ENCODE measurements around the gene GNAZ. TPM values are rescaled to one million over a fixed set of nuclear protein-coding genes. Genes with fewer than 3 reads are reported as not detected.

GNAZ gene
- polyA plus RNA-seq, 1 donor, result 4.7 TPM

DNA sequence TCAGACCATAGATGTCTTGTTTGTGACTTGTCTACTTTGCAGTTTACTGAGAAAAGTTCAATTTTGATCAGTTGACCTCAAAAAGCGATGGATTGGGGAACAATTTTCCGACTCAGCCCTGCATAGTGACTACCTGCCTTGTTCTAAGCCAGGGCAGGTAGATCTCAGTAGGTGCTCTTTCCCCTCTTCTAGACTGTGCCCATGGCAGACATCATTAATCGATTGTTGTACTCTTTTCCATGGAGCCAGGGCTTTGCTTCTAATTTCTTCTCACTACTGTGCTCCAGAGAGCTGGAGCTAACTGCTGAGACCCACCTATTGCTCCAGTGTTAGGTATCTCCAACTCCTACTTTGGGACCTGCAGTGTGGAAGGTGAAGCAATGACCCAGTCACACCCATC is 84.8 kb downstream of the GNAZ start:
- DNase-seq, result no peak

DNA sequence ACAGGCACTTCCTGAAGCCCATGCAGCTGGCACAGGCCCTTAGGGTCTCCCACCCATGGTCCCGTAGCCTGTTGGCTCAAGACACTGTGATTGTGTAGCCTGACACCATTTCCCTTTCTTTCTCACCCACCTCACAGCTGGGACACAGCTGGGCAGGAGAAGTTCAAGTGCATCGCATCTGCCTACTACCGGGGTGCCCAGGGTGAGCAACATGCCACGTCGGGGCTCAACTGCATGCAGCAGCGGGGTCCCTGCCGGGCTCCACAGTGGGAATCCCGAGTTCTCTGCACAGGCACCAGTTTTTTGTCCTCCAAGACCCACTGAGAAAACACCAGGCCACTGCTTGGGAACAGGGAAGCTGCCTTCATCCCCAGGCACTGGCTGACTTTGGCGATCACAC is 85.5 kb downstream of the GNAZ start:
- DNase-seq, result no peak

DNA sequence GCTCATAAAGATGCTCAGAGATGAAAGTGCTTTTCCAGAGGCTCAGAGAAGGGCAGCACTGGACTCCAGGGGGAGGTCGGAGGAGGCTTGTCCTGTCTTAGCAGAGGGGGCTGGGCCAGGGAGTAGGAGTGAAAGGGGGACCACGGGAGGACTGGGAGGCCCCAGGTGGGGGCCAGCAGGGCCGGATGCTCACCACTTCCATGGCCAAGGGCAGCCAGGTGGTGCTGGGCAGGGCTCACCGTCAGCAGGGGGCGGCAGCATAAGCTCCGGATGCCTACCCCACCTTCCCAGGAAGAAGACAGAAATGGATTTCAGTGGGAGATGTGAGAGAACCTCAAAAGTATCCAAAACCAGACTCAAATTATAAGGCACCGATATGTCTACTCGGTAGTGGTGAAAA is 86.0 kb downstream of the GNAZ start:
- no peak for DNase-seq

DNA sequence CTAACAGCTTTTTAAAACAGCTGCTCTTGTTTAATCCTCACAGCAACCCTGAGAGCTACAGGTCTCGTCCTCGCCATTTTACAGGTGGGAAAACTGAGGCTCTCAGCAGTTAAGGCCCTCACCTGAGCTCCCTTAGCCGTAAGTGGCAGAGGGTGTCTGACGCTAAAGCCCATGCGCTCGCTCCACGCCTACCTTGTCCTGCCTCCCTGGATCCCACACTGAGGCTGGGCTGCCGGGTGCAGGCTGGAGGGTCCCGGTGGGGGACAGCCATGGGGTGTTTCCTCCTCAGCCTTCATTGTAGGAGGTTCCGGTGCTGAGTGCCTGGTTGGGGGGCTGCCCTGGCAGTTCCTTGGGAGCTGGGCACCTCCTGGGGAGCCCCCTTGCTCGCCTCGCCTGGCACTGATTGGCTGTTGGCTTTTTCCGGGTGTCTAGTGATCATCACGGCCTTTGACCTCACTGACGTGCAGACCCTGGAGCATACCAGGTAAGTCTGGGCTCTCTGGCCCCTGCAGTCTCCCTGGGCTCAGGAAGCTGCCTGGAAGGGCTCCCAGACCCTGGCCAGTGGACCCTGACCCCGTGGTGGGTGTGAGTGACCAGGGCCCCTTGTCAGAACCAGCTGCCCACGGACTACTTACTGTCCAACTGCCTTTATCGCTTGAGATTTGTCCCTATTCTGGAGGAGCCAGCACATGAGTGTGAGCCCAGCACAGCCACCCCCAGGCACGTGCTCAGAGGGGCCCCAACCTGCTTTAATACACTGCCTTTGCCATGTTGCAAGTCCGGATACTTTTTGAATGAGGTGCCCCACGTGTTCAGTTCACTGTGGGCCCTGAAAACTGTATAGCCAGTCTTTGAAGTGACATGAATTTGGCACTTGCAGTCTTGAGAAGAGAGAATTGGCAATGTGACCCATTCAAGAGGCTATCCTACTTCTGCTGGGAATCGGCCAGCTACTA is 87.5 kb downstream of the GNAZ start:
- no peak for DNase-seq

DNA sequence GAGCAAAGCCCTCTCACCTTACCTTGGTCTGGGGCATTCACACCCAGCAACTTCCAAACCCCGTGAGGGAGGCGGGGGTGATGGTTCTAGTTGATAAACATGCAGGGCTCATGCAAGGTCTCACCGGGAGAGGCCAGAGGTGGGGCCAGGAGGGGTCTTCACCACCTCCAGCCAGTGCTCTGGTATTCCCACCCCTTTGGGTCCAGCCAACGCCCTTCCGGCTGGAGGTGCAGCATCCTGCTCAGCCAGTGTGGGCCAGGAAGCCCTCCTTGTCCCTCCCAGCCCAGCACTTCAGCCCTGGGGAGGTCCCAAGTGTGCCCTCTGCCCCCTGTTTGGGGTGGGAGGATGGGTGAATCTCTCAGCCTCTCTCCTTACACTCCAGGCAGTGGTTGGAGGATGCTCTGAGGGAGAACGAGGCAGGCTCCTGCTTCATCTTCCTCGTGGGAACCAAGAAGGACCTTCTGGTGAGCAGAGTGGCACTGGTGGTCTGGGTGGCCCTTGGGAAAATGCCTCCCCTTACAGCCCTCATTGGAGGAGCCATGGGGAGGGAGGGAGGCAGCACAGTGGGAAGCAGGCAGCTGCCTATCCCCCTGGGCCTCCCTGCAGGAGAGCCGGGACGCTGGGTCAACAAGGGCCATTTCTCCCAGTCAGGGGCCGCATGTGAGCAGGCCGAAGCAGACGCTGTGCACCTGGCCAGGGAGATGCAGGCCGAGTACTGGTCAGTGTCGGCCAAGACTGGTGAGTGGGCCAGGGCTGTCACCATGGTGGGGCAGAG is 88.4 kb downstream of the GNAZ start:
- no peak for DNase-seq

DNA sequence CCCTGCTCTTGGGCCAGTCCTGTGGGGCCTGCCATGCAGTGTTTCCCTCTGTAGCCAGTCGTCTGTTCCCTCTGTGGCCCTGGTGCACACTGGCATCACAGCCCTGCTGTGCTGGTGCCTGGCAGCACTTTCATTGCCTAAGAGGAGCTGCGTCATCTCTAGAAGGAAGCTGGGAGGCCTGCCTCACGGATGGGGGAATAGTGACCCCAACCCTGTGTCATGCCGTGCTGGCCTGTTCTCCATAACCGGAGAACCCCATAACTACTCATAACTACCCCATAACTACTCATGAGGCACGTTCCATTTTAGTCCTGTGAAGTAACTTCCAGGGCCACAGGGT is 88.9 kb downstream of the GNAZ start:
- DNase-seq, result no peak

DNA sequence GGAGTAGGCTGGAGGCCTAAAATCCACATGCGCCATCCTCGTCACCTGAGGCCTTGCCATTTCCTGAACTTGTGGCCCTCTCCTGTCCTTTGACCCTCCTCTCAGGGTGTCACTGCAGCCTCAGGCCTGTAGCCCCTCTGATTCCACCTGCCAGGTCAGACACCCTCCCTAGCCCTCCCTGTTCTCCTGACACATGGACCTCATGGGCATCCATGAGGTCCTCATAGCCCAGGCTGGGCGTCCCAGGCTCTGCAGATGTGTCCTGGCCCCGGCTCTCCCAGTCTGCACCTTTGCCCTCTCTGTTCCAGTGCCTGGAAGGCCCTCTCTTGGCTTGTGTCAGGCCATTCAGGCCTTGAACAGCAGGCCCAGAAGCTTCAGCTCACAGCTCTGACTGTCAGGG is 90.7 kb downstream of the GNAZ start:
- no peak for DNase-seq

DNA sequence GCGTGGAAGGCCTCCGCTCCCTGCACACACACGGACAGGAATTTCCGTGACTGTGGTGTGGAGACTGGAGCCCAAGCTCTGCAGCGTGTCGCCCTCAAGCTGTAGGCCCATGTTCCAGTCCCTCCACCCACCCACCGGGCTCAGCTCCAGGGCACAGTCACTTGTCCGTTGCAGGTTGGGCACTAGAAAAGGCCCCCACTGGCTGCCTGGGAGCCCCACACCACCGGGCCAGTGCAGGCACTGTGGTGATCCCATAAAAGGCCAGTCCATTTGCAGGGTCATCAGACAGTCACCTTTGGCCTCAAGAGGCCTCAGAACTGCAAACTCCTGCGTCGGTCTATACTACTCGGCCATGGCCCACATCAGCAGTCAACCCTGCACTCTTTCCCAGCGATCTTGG is 91.3 kb downstream of the GNAZ start:
- no peak for DNase-seq

DNA sequence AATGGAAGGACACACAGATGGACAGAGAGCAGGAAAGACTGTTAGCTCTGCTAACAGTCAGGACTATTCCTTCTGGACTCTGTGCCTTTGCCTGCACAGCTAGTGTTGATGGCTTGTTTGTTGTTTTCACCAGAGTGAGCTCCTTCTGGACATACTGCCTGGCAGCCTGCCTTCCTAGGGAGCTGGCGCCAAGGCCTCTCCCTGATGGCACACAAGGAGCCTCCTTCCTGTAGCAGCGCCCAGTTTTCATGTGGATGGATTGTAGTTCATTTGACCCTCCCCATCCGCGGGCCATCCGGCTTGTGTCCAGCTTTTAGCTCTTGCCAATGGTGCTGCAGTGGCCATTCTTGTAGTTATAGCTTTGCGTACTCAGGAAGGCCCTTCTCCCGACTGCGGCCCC is 93.3 kb downstream of the GNAZ start:
- no peak for DNase-seq

DNA sequence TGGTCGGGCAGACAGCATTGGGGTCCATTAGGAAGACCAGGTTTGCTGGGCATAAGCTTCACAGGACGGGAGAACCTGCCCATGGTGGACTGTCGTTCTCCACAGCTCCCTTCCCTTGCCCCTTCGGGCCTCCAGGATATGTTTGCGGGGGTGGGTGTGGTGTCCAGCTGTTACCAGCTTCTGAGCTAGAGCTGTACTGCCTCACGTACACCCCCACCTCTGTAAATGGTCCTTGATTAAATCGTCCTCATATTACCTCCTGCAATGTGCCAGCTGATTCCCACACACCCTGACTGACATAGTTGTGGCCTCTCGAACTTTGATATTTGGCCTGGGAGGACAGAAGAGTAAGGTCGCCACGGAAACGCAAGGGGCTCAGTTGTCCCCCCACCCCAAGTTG is 93.8 kb downstream of the GNAZ start:
- DNase-seq, result no peak

DNA sequence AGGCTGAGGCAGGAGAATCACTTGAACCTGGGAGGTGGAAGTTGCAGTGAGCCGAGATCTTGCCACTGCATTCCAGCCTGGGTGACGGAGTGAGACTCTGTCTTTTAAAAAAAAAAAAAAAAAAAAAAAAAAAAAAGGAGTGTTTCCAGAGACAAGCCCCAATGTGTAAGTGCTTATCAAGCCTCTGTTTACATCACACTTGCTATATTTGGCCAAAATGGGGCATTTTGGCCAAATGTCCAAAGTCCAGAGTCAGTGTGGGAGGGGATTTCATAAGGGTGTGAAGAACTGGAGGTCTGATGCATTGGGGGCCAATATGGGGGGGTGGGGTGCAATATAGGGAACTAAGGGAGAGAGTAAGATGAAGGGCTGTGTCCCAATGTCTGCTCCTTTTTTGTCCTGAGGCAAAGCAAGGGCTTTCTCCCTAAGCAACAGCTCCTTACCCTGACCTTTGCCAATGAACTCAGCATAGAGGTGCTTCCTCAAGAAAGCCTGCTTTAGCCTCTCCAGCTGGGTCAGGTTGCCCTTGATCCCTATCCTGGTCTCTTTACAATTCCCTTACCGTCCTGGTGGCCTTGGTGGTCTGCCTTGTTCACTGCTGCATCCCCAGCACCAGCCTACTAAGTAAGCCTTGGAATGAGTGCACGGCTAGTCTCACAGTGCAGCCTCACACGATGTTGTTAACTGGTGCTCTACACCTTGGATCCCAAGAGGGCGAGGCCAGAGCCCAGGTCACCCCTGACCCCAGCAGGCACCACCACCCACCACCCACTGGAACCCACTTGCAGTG is 95.9 kb downstream of the GNAZ start:
- no peak for DNase-seq

DNA sequence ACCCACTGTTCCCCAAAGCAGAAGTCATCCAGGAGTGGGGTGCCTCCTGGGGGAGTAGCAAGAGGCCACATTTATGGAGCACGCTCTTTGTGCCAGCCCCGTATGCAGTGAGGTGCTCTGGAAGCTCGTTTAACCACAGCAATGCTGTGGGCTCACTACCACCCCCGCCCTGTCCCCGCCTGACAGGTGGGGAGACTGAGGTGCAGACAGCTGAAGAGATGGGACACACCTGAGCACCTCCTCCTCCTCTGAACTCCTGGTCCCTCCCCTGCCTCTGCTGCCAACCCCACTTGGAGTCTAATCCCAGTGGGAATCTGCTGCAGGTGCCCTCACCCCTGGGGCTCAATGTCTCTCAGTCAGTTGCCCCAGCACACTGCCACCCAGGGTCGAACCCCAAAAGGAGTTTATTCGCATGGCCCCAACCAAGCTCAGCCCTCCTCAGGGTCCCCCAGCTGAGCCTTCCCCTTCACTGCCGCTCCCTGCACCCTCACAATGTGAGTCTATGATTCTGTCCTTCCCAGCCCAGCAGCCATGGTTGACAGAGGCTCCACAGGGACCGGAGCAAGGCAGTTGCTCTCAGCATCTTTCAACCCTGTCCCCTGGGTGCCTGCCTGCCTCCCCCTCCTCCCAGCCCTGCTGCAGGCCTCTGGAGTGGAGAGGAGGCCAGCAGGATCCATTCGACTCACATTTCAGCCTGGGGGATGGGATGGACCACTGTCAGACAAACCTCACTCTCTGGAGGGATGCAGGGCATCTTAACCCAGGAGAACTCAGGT is 96.7 kb downstream of the GNAZ start:
- DNase-seq, result no peak

DNA sequence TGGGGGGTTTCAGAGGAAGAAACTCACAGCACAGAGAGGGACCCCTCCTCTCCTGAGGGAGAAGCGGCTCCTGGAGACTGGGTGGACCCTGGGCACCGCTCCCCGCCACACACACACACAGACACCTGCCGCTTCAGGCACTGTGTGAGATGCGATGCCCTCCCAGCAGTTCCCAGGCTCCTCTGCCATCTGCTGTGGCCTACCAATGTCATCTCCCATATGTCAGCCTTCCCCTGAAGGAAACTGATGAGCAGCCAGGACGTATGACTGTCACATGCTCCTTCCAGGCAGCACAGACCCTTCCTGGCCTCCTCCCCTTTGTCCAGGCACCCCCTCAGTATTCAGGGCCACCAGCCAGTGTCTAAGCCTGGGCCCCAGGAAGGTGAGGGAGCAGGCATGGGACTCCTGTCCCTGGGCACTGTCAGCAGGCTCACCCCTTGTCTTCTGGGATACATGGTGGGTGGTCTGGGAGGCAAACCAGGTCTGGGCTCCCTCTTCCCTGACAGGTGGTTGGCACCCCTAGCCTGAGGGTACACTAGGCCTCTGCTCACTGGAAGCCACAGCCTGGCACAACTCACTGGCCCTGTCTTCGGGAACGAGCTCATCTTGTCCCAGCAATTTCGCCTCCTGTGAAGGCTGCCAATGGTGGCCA is 98.2 kb downstream of the GNAZ start:
- DNase-seq, result no peak

DNA sequence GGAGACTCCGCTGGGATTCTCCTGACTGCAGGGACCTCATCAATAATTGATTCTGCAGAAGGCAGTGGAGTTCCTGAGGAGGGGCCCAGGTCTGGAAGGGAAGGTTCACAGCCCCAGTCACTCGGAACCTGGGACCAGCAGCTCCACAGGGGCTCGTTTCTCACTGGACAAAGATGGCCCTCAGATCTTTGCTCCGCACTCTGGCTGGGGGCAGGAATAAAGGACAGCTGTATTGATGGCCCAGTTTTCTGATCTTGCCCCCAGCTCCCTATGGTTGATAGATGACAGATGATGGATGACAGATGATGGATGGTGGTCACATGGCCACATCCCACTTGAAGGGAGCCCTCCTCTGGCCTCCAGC is 98.7 kb downstream of the GNAZ start:
- DNase-seq, result no peak

Other genes starting within 250 kb of the GNAZ start
- gene IGLL5, start 182.7 kb upstream of the GNAZ start, polyA plus RNA-seq (ENCODE audit: insufficient read length), result not detected
- gene RSPH14, start 71.5 kb downstream of the GNAZ start, polyA plus RNA-seq (ENCODE audit: insufficient read length), result 9.0 TPM
- 19.2 TPM for gene RAB36, start 75.0 kb downstream of the GNAZ start, polyA plus RNA-seq (ENCODE audit: insufficient read length)
- gene BCR, start 110.0 kb downstream of the GNAZ start, polyA plus RNA-seq (ENCODE audit: insufficient read length), result 54.6 TPM

All from left kidney (tissue), 2 donors.